ENCODE measurements around the gene EXOC3.
A peak's percentile ranks its signal among the peaks of the same experiment; 100 is the strongest.
"Not testable (repeated sequence)": the region's sequence is repeated elsewhere in the genome, so short reads cannot be mapped to it uniquely, and the experiment has no call there.

Gene EXOC3

GRCh38 chr5:474232-474839, 31.4 kb downstream of the EXOC3 start:
- not testable (repeated sequence) for DNase-seq

- DNase-seq: peak; percentile 16
These were observed 32.1 kb downstream of the EXOC3 start for GRCh38 chr5:474840-475661.

DNA sequence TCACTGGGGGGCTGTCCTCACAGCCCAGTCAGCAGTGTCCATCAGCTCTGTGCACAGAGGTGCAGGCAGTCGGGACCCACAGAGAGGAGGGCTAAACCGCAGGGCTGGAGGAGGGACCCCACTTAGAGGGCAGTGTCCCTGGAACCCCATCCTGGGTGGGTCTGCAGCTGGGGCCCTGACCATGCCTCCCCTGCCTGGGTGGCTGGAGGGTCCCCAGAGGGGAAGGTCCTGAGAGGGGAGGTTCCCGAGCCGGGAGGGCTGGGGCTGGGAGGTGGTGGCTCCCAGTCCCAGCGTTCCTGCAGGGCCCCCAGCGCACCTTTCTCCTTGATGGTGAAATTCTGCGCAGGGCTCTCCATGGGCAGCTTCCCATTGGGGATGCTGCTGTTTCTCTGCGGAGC, 32.7 kb downstream of the EXOC3 start:
- no peak for DNase-seq

GRCh38 chr5:476102-476813, 33.3 kb downstream of the EXOC3 start:
- no peak for DNase-seq

GRCh38 chr5:476814-477175, 33.8 kb downstream of the EXOC3 start:
- no peak for DNase-seq

GRCh38 chr5:477247-477646, 34.3 kb downstream of the EXOC3 start:
- DNase-seq: no peak

GRCh38 chr5:477871-478270, 34.9 kb downstream of the EXOC3 start:
- no peak for DNase-seq

DNA sequence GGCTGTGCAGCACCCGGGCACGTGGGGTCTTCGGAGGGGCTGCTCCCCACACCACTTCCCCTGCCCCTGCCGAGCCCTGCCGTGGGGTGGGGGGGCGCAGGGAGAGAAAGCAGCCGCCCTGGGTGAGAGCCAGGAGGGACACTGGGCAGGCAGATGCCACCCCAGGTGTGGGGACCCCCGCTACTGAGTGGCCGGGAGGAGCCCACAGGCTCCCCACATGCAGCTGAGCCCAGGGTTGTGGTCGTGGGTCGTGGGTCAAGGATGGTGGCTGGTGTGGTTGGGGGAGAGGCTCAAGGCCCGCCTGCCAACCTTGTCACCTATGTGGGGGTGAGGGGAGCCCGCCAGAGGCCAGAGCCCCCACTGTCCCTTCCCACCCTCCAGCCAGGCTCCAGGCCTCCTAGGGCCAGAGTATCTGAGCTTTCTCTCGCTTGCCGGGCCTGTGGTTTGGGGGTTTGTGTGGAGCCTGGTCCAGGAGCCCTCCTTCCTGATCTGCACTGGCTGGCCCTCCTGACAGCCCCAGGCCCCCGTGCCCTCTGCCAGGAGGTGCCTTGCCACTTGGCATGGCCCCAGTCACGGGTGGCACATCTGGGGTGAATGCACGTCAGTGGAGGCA, 35.5 kb downstream of the EXOC3 start:
- no peak for DNase-seq

GRCh38 chr5:478982-479535, 36.1 kb downstream of the EXOC3 start:
- no peak for DNase-seq

- no peak for DNase-seq
These were observed 36.8 kb downstream of the EXOC3 start for GRCh38 chr5:479566-480319.

- DNase-seq: no peak
These were observed 38.4 kb downstream of the EXOC3 start for GRCh38 chr5:481347-481746.

GRCh38 chr5:482021-482420, 39.0 kb downstream of the EXOC3 start:
- no peak for DNase-seq

DNA sequence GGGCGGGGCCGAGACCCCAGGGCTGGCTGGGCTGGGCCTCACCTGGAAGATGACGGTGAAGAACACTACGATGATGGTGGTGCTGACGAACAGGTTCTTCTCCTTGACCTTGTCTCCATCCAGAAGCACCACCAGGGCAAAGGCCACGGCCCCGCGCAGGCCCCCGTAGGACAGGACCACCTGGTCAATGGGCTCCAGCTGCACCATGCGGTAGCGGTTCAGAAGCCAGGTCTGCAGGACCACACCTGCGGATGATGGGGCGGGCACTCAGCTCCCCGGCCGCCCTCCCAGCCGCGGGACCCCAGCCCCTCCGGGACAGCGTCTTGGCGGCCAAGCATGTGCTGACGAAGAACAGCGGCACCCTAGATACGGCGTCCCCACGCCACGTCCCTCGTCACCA, 39.5 kb downstream of the EXOC3 start:
- no peak for DNase-seq

- DNase-seq: no peak
These were observed 40.0 kb downstream of the EXOC3 start for GRCh38 chr5:483011-483410.

DNA sequence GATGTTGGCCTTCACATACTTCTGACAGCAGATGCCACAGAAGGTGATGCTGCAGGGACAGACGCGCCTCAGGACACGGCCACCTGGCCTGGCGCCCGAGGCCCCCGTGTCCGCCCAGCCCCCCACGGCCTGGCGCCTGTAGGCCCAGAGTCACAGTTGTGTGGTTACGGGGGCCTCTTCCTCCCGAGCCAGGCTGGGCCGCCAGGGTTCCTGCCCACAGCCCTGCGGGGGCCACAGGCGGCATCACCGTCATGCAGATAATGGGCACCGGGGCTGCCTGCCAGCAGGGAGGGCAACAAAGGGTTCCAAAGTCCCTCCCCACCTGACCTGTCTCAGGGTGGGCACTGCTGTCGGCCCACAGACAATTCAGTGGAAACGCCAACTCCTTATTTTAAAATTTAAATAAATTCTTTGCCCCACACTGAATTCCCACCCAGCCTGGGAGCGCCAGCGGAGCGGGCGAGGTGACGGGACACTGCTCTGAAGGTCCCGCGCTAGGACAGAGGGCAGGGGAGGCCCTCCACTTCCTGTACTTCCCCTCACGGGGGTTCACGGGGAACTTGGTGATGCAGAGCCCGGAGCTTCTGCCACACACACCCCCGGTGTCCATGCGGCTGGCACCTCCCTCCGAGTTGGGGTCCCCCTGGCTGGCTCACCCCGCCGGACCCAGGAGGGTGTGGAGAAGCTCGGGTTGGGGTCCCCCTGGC, 40.6 kb downstream of the EXOC3 start:
- DNase-seq: no peak

DNA sequence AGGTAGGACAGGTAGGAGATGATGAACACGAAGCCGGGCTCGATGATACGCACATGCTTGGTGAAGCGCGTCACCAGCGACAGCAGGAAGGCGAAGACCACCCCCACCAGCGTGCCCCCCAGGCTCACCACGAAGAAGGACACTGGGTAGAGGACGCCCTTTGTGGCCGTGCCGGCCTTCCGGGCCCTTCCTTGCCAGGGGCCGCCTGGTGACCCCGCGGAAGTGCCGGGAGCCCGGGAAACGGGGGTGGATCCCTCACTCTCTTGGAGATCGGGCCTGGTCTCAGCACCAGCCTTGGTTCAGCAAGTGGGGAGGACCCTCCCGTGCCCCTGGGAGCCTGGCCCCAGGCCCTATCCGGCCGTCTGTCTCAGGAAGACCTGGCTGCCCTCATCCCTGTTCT, 41.6 kb downstream of the EXOC3 start:
- no peak for DNase-seq

DNA sequence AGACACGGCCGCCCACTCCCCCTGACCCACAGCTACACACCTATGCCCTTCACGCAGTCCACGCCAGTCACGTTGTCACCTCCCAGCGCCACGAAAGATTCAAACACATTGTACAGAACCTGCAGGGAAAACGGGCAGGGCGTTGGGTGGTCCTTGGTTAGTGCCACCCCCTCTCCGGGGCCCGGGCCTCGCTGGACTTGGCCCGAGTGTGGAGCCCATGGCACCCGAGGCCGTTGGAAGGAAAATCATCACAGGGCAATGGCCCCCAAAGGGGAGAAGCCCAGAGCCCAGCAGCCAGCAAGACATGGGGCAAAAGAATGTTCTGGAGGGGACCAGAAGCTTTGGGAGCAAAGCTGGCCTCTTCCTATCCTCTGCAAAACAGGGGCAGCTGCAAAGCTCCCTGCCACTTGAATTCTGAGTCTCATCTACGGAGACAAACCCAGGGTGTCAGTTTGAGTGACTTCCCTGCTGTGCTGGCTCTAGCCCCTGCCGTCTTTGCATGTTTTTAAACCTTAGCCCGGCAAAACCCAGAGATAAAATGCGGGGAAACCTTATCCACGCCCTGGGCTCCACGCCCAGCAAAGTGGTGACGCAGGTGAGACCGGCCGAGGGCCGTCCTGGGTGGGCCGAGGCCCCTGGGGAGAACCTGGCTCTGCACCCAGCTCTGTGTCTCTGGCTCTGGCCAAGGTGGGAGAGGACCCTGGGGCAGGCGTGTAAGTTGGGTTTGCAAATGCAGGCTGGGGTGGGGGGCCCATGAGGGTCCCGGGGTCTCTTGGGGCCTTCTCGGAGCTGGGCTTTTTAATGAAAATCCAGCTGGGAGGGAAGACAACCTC, 42.4 kb downstream of the EXOC3 start:
- DNase-seq: no peak

GRCh38 chr5:485946-486491, 43.0 kb downstream of the EXOC3 start:
- peak; percentile 15 for DNase-seq

- not testable (repeated sequence) for DNase-seq
These were observed 43.6 kb downstream of the EXOC3 start for GRCh38 chr5:486597-486996.

GRCh38 chr5:488241-488640, 45.3 kb downstream of the EXOC3 start:
- no peak for DNase-seq

All from fibroblast of skin of back (primary cell).